IPS DF 4.7 (cell line): ENCODE data around the gene ATP6V0C.
"Not testable (repeated sequence)": the region's sequence is repeated elsewhere in the genome, so short reads cannot be mapped to it uniquely, and the experiment has no call there.

Source experiments
- DNase-seq: peaks from one replicate; pipeline ENCODE4 v3.0.0-alpha.2; 2013; ENCODE audit warnings: low spot score; ENCODE audit errors: extremely low read depth

ATP6V0C gene

GRCh38 chr16:2527071-2527783 is 13.5 kb downstream of the ATP6V0C start:
- DNase-seq = no peak

DNA sequence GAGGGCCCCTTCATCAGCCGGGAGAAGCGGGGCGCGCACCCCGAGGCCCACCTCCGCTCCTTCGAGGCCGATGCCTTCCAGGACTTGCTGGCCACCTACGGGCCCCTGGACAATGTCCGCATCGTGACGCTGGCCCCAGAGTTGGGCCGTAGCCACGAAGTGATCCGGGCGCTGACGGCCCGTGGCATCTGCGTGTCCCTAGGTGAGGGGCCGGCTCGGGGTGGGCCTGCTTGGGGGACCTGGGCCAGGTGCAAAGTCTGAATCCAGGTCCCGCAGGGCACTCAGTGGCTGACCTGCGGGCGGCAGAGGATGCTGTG is 14.0 kb downstream of the ATP6V0C start:
- no peak for DNase-seq

- no peak for DNase-seq
These were observed 14.7 kb downstream of the ATP6V0C start for GRCh38 chr16:2528161-2529060.

DNA sequence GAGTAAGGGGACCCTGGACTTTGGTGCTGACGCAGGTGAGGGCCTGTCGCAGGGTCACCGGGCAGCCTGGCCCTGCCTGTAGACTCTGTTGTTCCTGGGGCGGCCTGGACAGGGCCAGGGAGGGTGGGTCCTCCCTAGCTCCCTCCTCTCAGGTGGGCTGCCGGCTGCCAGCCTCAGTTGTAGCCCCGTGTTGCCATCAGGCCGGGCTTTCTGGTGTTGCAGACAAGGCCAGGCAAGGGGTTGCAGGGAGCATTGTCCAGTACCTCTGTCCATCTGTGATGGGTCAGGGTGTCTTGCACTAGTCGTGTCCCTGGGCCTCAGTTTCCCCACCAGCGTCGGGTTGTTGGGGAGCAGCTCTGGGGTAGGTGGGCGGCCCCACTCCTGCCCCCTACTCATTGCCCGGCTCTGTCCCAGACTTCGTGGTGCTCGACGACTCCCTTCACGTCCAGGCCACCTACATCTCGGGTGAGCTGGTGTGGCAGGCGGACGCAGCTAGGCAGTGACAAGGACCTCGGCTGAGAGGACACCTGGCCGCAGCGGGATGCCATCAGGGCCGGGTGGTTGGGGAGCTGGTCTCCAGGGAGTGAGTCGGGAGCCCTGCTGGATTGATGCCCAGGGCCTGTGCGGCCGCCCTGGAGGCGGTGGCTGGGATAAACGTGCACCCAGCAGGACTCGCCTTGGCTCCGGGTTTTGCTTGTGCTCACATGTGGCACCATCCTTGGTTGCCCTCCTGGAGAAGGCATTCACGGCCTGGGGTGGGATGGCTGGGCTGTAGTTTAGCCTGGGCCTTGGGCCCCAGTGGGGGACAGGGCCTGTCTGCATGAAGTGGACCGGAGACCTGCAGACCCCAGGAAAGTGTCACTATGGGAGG is 15.5 kb downstream of the ATP6V0C start:
- no peak for DNase-seq

- DNase-seq = no peak
These were observed 16.3 kb downstream of the ATP6V0C start for GRCh38 chr16:2529961-2530628.

GRCh38 chr16:2530629-2531318 is 17.0 kb downstream of the ATP6V0C start:
- no peak for DNase-seq

GRCh38 chr16:2531371-2531695 is 17.6 kb downstream of the ATP6V0C start, which contains the start of gene CEMP1:
Gene CEMP1, minus strand, starts transcription at chr16:2531408. Its CDS starts 335 bp downstream, at chr16:2531073.
- no peak for DNase-seq

DNA sequence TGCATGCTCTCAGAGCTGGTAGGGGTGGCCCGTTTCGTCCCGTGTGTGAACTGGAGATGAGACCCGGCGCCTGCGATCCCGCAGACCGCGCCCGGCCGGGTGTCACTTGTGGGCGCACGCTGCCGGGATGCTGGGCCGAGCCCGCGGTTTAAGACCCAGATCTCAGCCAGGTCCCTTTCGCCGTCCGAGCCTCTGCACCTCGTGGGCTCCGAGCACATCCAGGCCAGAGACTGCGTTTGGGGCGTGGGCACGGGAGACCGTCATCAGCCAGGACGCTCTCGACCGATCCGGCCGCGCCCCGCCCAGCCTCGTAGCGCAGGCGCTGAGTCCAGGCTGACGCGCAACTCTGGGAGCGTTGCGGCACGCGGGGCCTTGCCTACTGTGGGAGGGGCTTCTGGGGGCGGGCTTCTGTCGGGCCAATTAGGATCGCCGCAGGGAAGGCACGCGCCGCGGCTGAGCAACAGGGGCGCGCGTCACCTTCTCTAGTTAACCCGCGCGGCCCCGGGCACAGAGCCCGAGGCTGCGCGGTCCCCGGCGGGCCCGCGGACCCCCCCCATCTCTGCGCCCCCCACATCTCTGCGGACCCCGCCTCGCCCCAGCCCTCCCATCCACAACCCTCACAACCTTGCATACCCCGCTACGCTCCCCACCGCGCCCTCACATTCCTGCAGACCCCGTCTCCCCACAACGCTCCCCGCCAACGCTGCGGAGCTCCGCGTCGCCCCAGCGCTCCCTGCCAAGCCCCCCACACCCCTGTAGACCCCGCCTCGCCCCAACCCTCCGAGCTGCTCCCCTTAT is 18.1 kb downstream of the ATP6V0C start:
- no peak for DNase-seq

DNA sequence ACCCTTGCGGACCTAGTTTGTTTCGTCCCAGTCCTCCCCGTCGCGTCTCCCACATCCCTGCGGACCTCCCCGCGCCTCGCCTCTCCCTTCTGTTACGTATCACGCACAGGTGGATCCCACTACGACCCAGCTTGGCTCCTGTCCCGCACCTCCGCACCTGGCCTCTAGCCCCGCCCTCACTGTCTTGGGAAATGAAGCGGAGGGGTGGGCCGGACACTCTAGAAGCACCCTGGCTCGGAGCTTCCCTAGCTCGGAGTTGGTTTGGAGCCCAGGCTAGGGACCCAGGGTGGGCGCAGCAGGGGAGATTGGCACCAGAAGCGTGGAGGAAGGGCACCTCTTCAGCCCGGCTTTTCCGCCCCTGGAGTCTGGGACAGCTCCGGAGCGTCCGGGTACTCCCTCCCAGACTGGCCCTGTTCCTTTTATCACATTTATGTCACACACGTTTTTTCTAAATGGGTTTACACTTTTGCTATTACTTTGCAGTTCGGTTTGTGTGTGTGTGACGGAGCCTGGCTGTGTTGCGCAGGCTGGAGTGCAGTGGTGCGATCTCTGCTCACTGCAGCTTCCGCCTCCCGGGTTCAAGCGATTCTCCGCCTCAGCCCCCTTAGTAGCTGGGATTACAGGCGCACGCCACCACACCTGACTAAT is 18.9 kb downstream of the ATP6V0C start:
- no peak for DNase-seq

DNA sequence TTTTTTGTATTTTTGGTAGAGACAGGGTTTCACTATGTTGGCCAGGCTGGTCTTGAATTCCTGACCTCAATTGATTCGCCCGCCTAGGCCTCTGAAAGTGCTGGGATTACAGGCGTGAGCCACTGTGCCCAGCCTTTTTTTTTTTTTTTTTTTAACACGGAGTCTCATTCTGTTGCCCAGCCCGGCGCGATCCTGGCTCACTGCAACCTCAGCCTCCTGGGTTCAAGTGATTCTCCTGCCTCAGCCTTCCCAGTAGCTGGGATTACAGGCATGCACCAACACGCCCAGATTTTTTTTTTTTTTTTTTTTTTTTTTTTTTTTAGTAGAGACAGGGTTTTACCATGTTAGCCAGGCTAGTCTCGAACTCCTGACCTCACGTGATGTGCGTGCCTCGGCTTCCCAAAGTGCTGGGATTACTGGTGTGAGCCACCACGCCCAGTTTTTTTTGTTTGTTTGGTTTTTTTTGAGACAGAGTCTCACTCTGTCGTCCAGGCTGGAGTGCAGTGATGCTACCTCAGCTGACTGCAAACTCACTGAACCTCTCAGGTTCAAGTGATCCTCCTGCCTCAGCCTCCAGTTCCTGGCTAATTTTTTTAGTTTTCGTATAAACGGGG is 19.5 kb downstream of the ATP6V0C start:
- DNase-seq = not testable (repeated sequence)

GRCh38 chr16:2533912-2534311 is 20.2 kb downstream of the ATP6V0C start:
- no peak for DNase-seq

DNA sequence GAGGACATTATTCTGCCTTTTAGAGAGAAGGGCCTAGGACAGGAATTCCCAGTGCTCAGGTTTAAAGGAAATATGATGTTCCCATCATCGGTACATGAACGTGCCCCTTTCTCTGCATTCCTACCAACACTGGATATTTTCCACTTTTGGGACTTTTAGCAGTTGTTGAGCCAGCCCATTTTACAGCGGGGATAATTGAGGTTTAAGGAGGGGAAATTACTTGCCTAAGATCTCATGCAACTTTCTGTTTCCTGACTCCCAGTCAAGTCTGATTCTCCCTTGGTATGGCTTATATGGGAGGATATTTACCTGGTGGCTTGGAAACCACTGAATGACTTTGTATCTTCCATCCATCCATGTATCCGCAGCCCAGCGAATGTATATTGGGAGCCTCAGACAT is 20.6 kb downstream of the ATP6V0C start:
- not testable (repeated sequence) for DNase-seq

DNA sequence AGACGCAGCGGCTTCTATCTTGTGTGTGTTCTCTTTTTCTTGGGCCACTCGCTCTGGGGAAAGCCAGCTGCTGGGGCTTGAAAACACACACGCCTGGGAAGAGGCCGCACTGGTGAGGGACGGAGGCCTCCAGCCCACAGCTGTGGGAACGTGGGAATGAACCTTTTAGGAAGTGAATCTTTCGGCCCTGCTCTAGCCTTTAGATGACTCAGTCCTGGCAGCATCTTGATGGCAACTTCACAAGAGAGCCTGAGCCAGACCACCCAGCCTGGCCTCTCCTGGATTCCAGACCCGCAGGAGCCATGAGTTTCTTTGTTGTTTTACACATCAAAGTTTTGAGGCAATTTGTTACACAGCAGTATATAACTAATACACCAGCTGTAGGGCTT is 21.9 kb downstream of the ATP6V0C start:
- no peak for DNase-seq

- DNase-seq = no peak
These were observed 24.0 kb downstream of the ATP6V0C start, which contains the start of gene PDPK1 for GRCh38 chr16:2537451-2538379. Gene PDPK1, plus strand, starts transcription at chr16:2538021. Its CDS starts 92 bp downstream, at chr16:2538113.

DNA sequence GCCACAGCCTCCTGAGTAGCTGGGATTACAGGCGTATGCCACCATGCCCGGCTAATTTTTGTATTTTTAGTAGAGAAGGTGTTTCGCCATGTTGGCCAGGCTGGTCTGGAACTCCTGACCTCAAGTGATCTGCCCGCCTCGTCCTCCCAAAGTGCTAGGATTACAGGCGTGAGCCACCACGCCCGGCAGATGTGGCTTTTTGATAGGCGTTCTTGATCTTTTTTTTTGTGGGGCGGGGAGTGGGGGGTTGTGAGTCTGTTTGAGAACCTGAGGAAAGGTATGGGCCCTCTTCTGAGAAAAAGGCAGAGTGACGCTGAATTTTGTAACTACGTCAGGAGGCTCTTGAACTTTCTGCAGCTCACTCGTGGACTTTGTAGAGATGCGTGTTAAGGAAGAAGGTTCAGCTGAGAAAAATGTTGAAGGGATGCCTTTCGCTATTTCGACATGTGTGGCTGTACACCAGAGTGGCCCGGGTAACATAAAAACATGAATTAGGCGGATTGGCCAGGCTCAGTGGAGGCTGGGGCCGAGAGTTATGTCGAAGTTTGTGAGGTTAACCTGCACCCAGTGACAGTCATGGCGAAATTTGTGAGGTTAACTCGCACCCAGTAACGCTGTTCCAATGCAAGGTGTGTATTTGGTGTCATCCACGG is 25.6 kb downstream of the ATP6V0C start:
- not testable (repeated sequence) for DNase-seq

- not testable (repeated sequence) for DNase-seq
These were observed 26.2 kb downstream of the ATP6V0C start for GRCh38 chr16:2539845-2540458.

- not testable (repeated sequence) for DNase-seq
These were observed 27.2 kb downstream of the ATP6V0C start for GRCh38 chr16:2540912-2541311.
